GM19025 (cell line): ENCODE results near the gene CEL.
"Not testable (repeated sequence)": the region's sequence is repeated elsewhere in the genome, so short reads cannot be mapped to it uniquely, and the experiment has no call there.

Experiments used
- ATAC-seq: cut with Tn5 transposase; IDR thresholded peaks from one replicate; pipeline ENCODE4 v1.9.1; 2021; ENCODE audit warnings: mild to moderate bottlenecking, low read depth, moderate library complexity; ENCODE audit not compliant: unreplicated experiment

Gene CEL

GRCh38 chr9:133080786-133081779 is 19.3 kb downstream of the CEL start:
- ATAC-seq: not testable (repeated sequence)

- ATAC-seq: not testable (repeated sequence)
Measured at GRCh38 chr9:133081957-133082644, 20.3 kb downstream of the CEL start.

- ATAC-seq: not testable (repeated sequence)
Measured at GRCh38 chr9:133083688-133084087, 21.9 kb downstream of the CEL start.

- ATAC-seq: not testable (repeated sequence)
Measured at GRCh38 chr9:133086212-133086860, 24.6 kb downstream of the CEL start.

- ATAC-seq: no peak
Measured at GRCh38 chr9:133086894-133087293, 25.1 kb downstream of the CEL start.

GRCh38 chr9:133087429-133088145 is 25.8 kb downstream of the CEL start:
- no peak for ATAC-seq

GRCh38 chr9:133088146-133088750 is 26.5 kb downstream of the CEL start:
- ATAC-seq: no peak

GRCh38 chr9:133088756-133089155 is 27.0 kb downstream of the CEL start:
- ATAC-seq: no peak

- no peak for ATAC-seq
Measured at GRCh38 chr9:133089271-133089671, 27.5 kb downstream of the CEL start.

GRCh38 chr9:133090187-133090586 is 28.4 kb downstream of the CEL start:
- ATAC-seq: no peak

- ATAC-seq: no peak
Measured at GRCh38 chr9:133090752-133091385, 29.1 kb downstream of the CEL start.

- not testable (repeated sequence) for ATAC-seq
Measured at GRCh38 chr9:133094351-133094750, 32.6 kb downstream of the CEL start.

- ATAC-seq: no peak
Measured at GRCh38 chr9:133094842-133095393, 33.1 kb downstream of the CEL start.

- ATAC-seq: no peak
Measured at GRCh38 chr9:133098104-133098754, 36.4 kb downstream of the CEL start.

- ATAC-seq: no peak
Measured at GRCh38 chr9:133098871-133099270, 37.1 kb downstream of the CEL start.

GRCh38 chr9:133099726-133100505 is 38.1 kb downstream of the CEL start:
- no peak for ATAC-seq

GRCh38 chr9:133100506-133101355 is 39.0 kb downstream of the CEL start:
- no peak for ATAC-seq
